Osteoblast (primary cell): ENCODE data around the gene CHIC2. TPM values are rescaled to one million over a fixed set of nuclear protein-coding genes. Genes with fewer than 3 reads are reported as not detected.

Source experiments
- DNase-seq: peaks from one replicate; pipeline ENCODE4 v3.0.0; 2011; ENCODE audit warnings: low spot score, mixed read lengths; ENCODE audit not compliant: insufficient read length; ENCODE audit errors: missing footprints
- H2AFZ ChIP-seq: 2 replicates; pipeline ENCODE4 v1.6.0; 2011; ENCODE audit warnings: mild to moderate bottlenecking, low read length
- H3K27ac ChIP-seq: 2 replicates; pipeline ENCODE4 v1.5.1; 2011; ENCODE audit warnings: mild to moderate bottlenecking, low read depth, low read length, moderate library complexity
- H3K27me3 ChIP-seq: 2 replicates; pipeline ENCODE4 v1.6.0; 2012; ENCODE audit warnings: mild to moderate bottlenecking, control low read depth, inconsistent platforms, low read length, moderate library complexity; ENCODE audit not compliant: insufficient read depth
- H3K36me3 ChIP-seq: 2 replicates; pipeline ENCODE4 v1.5.1; 2011; ENCODE audit warnings: mild to moderate bottlenecking, low read length, control low read depth, moderate library complexity; ENCODE audit not compliant: insufficient read depth
- H3K4me1 ChIP-seq: 2 replicates; pipeline ENCODE4 v1.5.1; 2011; ENCODE audit warnings: mild to moderate bottlenecking, low read length, control low read depth, moderate library complexity; ENCODE audit not compliant: insufficient read depth
- H3K4me2 ChIP-seq: 2 replicates; pipeline ENCODE4 v1.6.0; 2011; ENCODE audit warnings: mild to moderate bottlenecking, low read length; ENCODE audit not compliant: insufficient read depth
- H3K4me3 ChIP-seq: fragments of 200-600 bp; sonication (generic); 3 replicates; pipeline ENCODE4 v1.5.1; 2012; ENCODE audit warnings: mild to moderate bottlenecking, low read length, inconsistent platforms; ENCODE audit not compliant: insufficient read depth
- H3K79me2 ChIP-seq: 2 replicates; pipeline ENCODE4 v1.6.0; 2012; ENCODE audit warnings: mild to moderate bottlenecking, low read length, control low read depth, inconsistent platforms; ENCODE audit not compliant: insufficient read depth
- H3K9me3 ChIP-seq: 2 replicates; pipeline ENCODE4 v1.5.1; 2011; ENCODE audit warnings: low read depth, low read length, control low read depth
- H4K20me1 ChIP-seq: 2 replicates; pipeline ENCODE4 v1.6.0; 2012; ENCODE audit warnings: mild to moderate bottlenecking, low read length, control low read depth; ENCODE audit not compliant: insufficient read depth
- CTCF ChIP-seq: IDR thresholded peaks from 2 replicates; pipeline ENCODE4 v1.5.1; 2011; ENCODE audit warnings: mild to moderate bottlenecking, low read depth, low read length, moderate library complexity; ENCODE audit errors: extremely low read depth
- total RNA-seq: library from RNA; depleted of rRNA; stranded (reverse); fragments of >200 nt; gene quantifications from 2 replicates; pipeline ENCODE4 v1.2.3, GENCODE V29; 2012

Gene CHIC2
- total RNA-seq, 1 donor, result 73.1 TPM

GRCh38 chr4:54107951-54108748 lies 43.7 kb upstream of the CHIC2 start:
- no peak for DNase-seq
- Histone ChIP-seq H3K4me3 (peak overlapping the region; percentile 35), H3K4me2 (peak overlapping the region; percentile 66), H3K27me3 (peaks cover 27% of the 10 kb centered on the region), H3K4me1 (peaks cover 7% of the 10 kb centered on the region), H3K36me3 (no peaks in the 10 kb centered on the region), H3K79me2 (no peaks in the 10 kb centered on the region), H3K27ac (no peak overlapping the region), H3K9me3 (no peaks in the 10 kb centered on the region), H4K20me1 (no peaks in the 10 kb centered on the region), H2AFZ (no peak overlapping the region)
- peak; percentile 7 for TF ChIP-seq CTCF

GRCh38 chr4:54104907-54105306 lies 40.5 kb upstream of the CHIC2 start:
- TF ChIP-seq CTCF, result no peak
- peaks cover 12% of the 10 kb centered on the region for H3K4me1 ChIP-seq

GRCh38 chr4:54103190-54103574 lies 38.8 kb upstream of the CHIC2 start:
- Histone ChIP-seq H3K4me3 (peak overlapping the region; percentile 61), H3K4me2 (peak overlapping the region; percentile 79), H3K27ac (no peak overlapping the region), H3K36me3 (no peaks in the 10 kb centered on the region), H3K4me1 (peaks cover 17% of the 10 kb centered on the region), H3K9me3 (no peaks in the 10 kb centered on the region), H3K27me3 (peaks cover 59% of the 10 kb centered on the region), H4K20me1 (no peaks in the 10 kb centered on the region), H2AFZ (peak overlapping the region; percentile 85), H3K79me2 (no peaks in the 10 kb centered on the region)
- no peak for TF ChIP-seq CTCF
- DNase-seq, result no peak

More at GRCh38 chr4:54104907-54105306, 40.5 kb upstream of the CHIC2 start:
- H3K4me2 ChIP-seq, result no peak overlapping the region
- no peak overlapping the region for H3K27ac ChIP-seq
- H3K4me3 ChIP-seq, result no peak overlapping the region
- no peak overlapping the region for H2AFZ ChIP-seq
- H3K27me3 ChIP-seq, result peaks cover 49% of the 10 kb centered on the region
- H4K20me1 ChIP-seq, result no peaks in the 10 kb centered on the region
- no peaks in the 10 kb centered on the region for H3K79me2 ChIP-seq
- DNase-seq, result no peak
- no peaks in the 10 kb centered on the region for H3K9me3 ChIP-seq
- no peaks in the 10 kb centered on the region for H3K36me3 ChIP-seq

- peaks cover 63% of the 10 kb centered on the region for H3K27me3 ChIP-seq
- TF ChIP-seq CTCF, result no peak
Measured at GRCh38 chr4:54102531-54103106, 38.2 kb upstream of the CHIC2 start.

More at GRCh38 chr4:54102531-54103106, 38.2 kb upstream of the CHIC2 start:
- H2AFZ ChIP-seq, result no peak overlapping the region
- H3K4me1 ChIP-seq, result peaks cover 17% of the 10 kb centered on the region
- H3K27ac ChIP-seq, result no peak overlapping the region
- no peaks in the 10 kb centered on the region for H3K79me2 ChIP-seq
- H3K4me2 ChIP-seq, result no peak overlapping the region
- DNase-seq, result peak; percentile 70
- H3K4me3 ChIP-seq, result no peak overlapping the region
- no peaks in the 10 kb centered on the region for H4K20me1 ChIP-seq
- H3K36me3 ChIP-seq, result no peaks in the 10 kb centered on the region
- H3K9me3 ChIP-seq, result no peaks in the 10 kb centered on the region
